Karpas-422 (cell line): ENCODE measurements around the gene NEMP1. TPM values are rescaled to one million over a fixed set of nuclear protein-coding genes. Genes with fewer than 3 reads are reported as not detected.

ENCODE experiments used
- DNase-seq: peaks from one replicate; pipeline ENCODE4 v3.0.0-alpha.2; 2015
- H2AFZ ChIP-seq: fragments of 200-600 bp; sonication (generic); 2 replicates; pipeline ENCODE4 v1.6.1; 2014; ENCODE audit warnings: antibody characterized with exemption, low read length, mixed read lengths
- H3K27ac ChIP-seq: fragments of 200-600 bp; sonication (generic); 2 replicates; pipeline ENCODE4 v1.5.1; 2014; ENCODE audit warnings: mild to moderate bottlenecking, low read length, moderate library complexity
- H3K27me3 ChIP-seq: fragments of 200-600 bp; sonication (generic); 2 replicates; pipeline ENCODE4 v1.6.1; 2014; ENCODE audit warnings: low read length, mixed read lengths
- H3K36me3 ChIP-seq: fragments of 200-600 bp; sonication (generic); 2 replicates; pipeline ENCODE4 v1.6.1; 2014; ENCODE audit warnings: low read length, mixed read lengths; ENCODE audit not compliant: insufficient read depth
- H3K4me1 ChIP-seq: fragments of 200-600 bp; sonication (generic); 2 replicates; pipeline ENCODE4 v1.6.1; 2014; ENCODE audit warnings: mild to moderate bottlenecking, low read length, mixed read lengths
- H3K4me2 ChIP-seq: fragments of 200-600 bp; sonication (generic); 2 replicates; pipeline ENCODE4 v1.6.1; 2014; ENCODE audit warnings: low read length, low read depth, mild to moderate bottlenecking; ENCODE audit not compliant: poor library complexity, severe bottlenecking
- H3K4me3 ChIP-seq: fragments of 200-600 bp; sonication (generic); 2 replicates; pipeline ENCODE4 v1.5.1; 2014; ENCODE audit warnings: mild to moderate bottlenecking, antibody characterized with exemption, low read length, mixed read lengths
- H3K79me2 ChIP-seq: fragments of 200-600 bp; sonication (generic); 2 replicates; pipeline ENCODE4 v1.6.1; 2014; ENCODE audit warnings: mild to moderate bottlenecking, low read length, mixed read lengths
- H3K9ac ChIP-seq: fragments of 200-600 bp; sonication (generic); 2 replicates; pipeline ENCODE4 v1.6.0; 2014; ENCODE audit warnings: low read length
- H3K9me2 ChIP-seq: fragments of 200-600 bp; sonication (generic), shearing (Covaris generic); replicated peaks from 2 replicates; pipeline ENCODE4 v1.6.0; 2014; ENCODE audit warnings: mild to moderate bottlenecking, low read length, moderate library complexity; ENCODE audit not compliant: insufficient read depth
- H3K9me3 ChIP-seq: fragments of 300-700, 200-600 bp; sonication (generic); 2 replicates; pipeline ENCODE4 v1.6.1; 2014; ENCODE audit warnings: low read length, mixed read lengths
- H4K20me1 ChIP-seq: fragments of 200-600 bp; sonication (generic); 2 replicates; pipeline ENCODE4 v1.6.1; 2014; ENCODE audit warnings: mild to moderate bottlenecking, antibody characterized with exemption, low read length, low read depth; ENCODE audit not compliant: insufficient read depth
- total RNA-seq: library from RNA; depleted of rRNA; stranded (reverse); fragments of >200 nt; shearing (Covaris generic); gene quantifications from 2 replicates; pipeline ENCODE4 v1.2.3, GENCODE V29; 2014; ENCODE audit warnings: low replicate concordance

NEMP1 gene
- total RNA-seq, 1 experiment from 2014 or later: 59.6 TPM

GRCh38 chr12:57012600-57013465 is 65.8 kb downstream of the NEMP1 start:
- Histone ChIP-seq H3K36me3 (no peaks in the 10 kb centered on the region), H3K9me3 (no peaks in the 10 kb centered on the region), H4K20me1 (no peaks in the 10 kb centered on the region), H3K27ac (no peak overlapping the region), H3K4me1 (peaks cover 6% of the 10 kb centered on the region), H3K4me2 (no peak overlapping the region), H2AFZ (no peak overlapping the region), H3K4me3 (no peak overlapping the region), H3K27me3 (no peaks in the 10 kb centered on the region), H3K79me2 (no peaks in the 10 kb centered on the region), H3K9me2 (no peaks in the 10 kb centered on the region), H3K9ac (no peak overlapping the region)
- no peak for DNase-seq

GRCh38 chr12:57011438-57012424 is 66.9 kb downstream of the NEMP1 start:
- Histone ChIP-seq H3K4me2 (no peak overlapping the region), H3K27ac (no peak overlapping the region), H4K20me1 (no peaks in the 10 kb centered on the region), H3K9ac (0 out of 2 replicates have a peak overlapping the region, but pooled peaks have one; percentile 16), H3K36me3 (no peaks in the 10 kb centered on the region), H2AFZ (no peak overlapping the region; the same call in 1 of the 2 replicates), H3K79me2 (no peaks in the 10 kb centered on the region), H3K9me2 (no peaks in the 10 kb centered on the region), H3K4me1 (peaks cover 10% of the 10 kb centered on the region), H3K9me3 (no peaks in the 10 kb centered on the region), H3K4me3 (no peak overlapping the region), H3K27me3 (no peaks in the 10 kb centered on the region)
- no peak for DNase-seq

- no peak overlapping the region for H2AFZ ChIP-seq
- no peaks in the 10 kb centered on the region for H3K36me3 ChIP-seq
- H3K4me1 ChIP-seq: peaks cover 13% of the 10 kb centered on the region
- 0 out of 2 replicates have a peak overlapping the region, but pooled peaks have one; percentile 16 for H3K9ac ChIP-seq
- no peaks in the 10 kb centered on the region for H3K27me3 ChIP-seq
- H3K9me3 ChIP-seq: no peaks in the 10 kb centered on the region
- no peak overlapping the region for H3K4me3 ChIP-seq
- H3K79me2 ChIP-seq: peaks cover 4% of the 10 kb centered on the region
- H3K27ac ChIP-seq: no peak overlapping the region
- H3K4me2 ChIP-seq: no peak overlapping the region
- DNase-seq: no peak
- no peaks in the 10 kb centered on the region for H4K20me1 ChIP-seq
- no peaks in the 10 kb centered on the region for H3K9me2 ChIP-seq
Measured at GRCh38 chr12:57010627-57011247, 67.9 kb downstream of the NEMP1 start.

DNA sequence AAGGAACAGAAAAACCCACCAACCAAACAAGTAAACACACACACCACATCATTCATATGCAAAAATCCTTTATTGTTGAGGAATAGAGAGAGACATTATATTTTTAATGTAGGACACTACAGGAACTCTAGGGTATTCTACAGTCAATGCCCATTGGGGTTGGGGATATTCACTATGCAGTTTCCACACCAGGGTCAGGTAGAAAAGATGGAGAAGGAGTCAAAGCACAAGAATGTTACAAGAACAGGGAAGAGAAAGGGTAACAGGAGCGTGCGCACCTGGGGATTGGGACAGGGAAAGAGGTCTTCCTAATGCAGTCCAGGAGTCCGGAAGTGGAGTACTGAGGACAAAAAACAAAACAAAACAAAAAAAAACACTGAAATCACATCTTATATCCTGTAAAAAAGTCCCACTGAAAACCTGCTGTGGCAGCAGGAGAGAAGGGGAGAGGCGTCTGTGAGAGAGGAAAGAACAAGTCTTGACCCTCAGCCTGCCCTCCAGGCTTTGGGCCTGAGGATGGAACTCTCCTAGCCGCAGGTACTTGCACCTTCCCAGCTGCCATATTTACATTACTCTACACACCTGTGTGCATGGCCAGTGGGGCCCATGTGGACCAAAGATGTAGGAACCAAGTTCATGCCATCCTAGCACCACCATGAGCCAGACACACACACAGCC is 68.5 kb downstream of the NEMP1 start:
- DNase-seq: no peak
- Histone ChIP-seq H3K4me2 (no peak overlapping the region), H3K36me3 (no peaks in the 10 kb centered on the region), H3K9ac (no peak overlapping the region), H3K9me3 (no peaks in the 10 kb centered on the region), H3K27me3 (no peaks in the 10 kb centered on the region), H3K27ac (no peak overlapping the region), H4K20me1 (0 out of 2 replicates have a peak, but pooled peaks cover 2% of the 10 kb centered on the region), H2AFZ (no peak overlapping the region), H3K79me2 (peaks cover 11% of the 10 kb centered on the region), H3K4me1 (peaks cover 18% of the 10 kb centered on the region), H3K4me3 (no peak overlapping the region), H3K9me2 (no peaks in the 10 kb centered on the region)

GRCh38 chr12:57008178-57008577 is 70.4 kb downstream of the NEMP1 start:
- Histone ChIP-seq H3K36me3 (peaks cover 7% of the 10 kb centered on the region; the same call in 1 of the 2 replicates), H3K9me3 (no peaks in the 10 kb centered on the region), H4K20me1 (0 out of 2 replicates have a peak, but pooled peaks cover 10% of the 10 kb centered on the region), H3K4me2 (no peak overlapping the region), H3K9ac (no peak overlapping the region), H3K9me2 (no peaks in the 10 kb centered on the region), H3K27me3 (no peaks in the 10 kb centered on the region), H3K4me3 (no peak overlapping the region), H3K27ac (no peak overlapping the region), H3K4me1 (peaks cover 22% of the 10 kb centered on the region), H2AFZ (no peak overlapping the region), H3K79me2 (peaks cover 26% of the 10 kb centered on the region)
- DNase-seq: peak; percentile 87

DNA sequence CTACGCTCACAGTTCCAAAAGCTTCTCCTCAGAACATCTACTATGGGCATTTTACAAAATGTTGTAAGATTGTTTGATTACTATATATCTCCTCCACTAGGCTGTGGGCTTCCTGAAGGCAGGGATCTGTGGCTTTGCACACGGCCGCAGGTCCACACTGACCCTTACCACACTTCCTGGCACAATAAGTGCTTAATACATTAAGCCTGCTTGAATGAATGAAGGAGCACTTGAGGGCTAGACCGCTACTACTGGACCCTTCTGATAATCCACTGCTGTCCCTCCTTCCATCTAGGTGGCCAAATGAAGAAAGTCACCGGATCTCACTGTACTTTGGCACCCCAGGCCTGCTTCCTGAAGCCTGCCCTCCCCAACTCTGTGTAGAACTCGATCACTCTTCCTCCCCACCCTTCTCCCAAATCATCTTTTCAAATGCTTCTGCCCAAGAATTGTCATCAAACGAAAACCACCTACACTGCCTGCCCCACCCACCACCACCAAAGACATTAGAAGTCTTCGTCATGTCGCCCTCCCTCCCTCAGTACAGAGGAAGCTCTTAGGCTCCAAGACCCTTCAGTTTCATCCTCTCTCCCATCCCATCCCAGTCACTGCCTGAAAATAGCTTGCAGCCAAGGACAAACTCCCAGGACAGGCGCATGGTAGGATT is 71.6 kb downstream of the NEMP1 start:
- no peaks in the 10 kb centered on the region for H3K9me3 ChIP-seq

More for the DNA sequence above, 71.6 kb downstream of the NEMP1 start:
- H3K4me3 ChIP-seq: peak overlapping the region; percentile 56
- H3K9ac ChIP-seq: peak overlapping the region; percentile 62
- no peaks in the 10 kb centered on the region for H3K27me3 ChIP-seq
- peak overlapping the region; percentile 55 for H3K4me2 ChIP-seq
- peaks cover 35% of the 10 kb centered on the region for H3K79me2 ChIP-seq
- peaks cover 22% of the 10 kb centered on the region for H3K4me1 ChIP-seq
- no peak for DNase-seq
- peak overlapping the region; percentile 96 for H2AFZ ChIP-seq
- H3K9me2 ChIP-seq: no peaks in the 10 kb centered on the region
- no peak overlapping the region for H3K27ac ChIP-seq
- H3K36me3 ChIP-seq: peaks cover 7% of the 10 kb centered on the region; the same call in 1 of the 2 replicates
- peaks cover 18% of the 10 kb centered on the region; the same call in 1 of the 2 replicates for H4K20me1 ChIP-seq
